ENCODE measurements around the gene GRM4.
"Not testable (repeated sequence)": the region's sequence is repeated elsewhere in the genome, so short reads cannot be mapped to it uniquely, and the experiment has no call there.

The GRM4 gene

GRCh38 chr6:34020278-34020677 is 125.6 kb downstream of the GRM4 start:
- DNase-seq, result no peak

- no peak for DNase-seq
Measured at GRCh38 chr6:34018961-34019606, 126.8 kb downstream of the GRM4 start.

- no peak for DNase-seq
Measured at GRCh38 chr6:34018026-34018425, 127.9 kb downstream of the GRM4 start.

GRCh38 chr6:34017106-34017805 is 128.6 kb downstream of the GRM4 start:
- DNase-seq, result no peak

GRCh38 chr6:34016573-34016972 is 129.3 kb downstream of the GRM4 start:
- not testable (repeated sequence) for DNase-seq

GRCh38 chr6:34015586-34015985 is 130.3 kb downstream of the GRM4 start:
- no peak for DNase-seq

- DNase-seq, result no peak
Measured at GRCh38 chr6:34011264-34011663, 134.6 kb downstream of the GRM4 start.

GRCh38 chr6:34005901-34006531 is 139.9 kb downstream of the GRM4 start:
- no peak for DNase-seq

- DNase-seq, result no peak
Measured at GRCh38 chr6:34004706-34005105, 141.2 kb downstream of the GRM4 start.

GRCh38 chr6:34003962-34004361 is 141.9 kb downstream of the GRM4 start:
- DNase-seq, result no peak

GRCh38 chr6:34001706-34002621 is 143.9 kb downstream of the GRM4 start:
- DNase-seq, result no peak

GRCh38 chr6:34000281-34000680 is 145.6 kb downstream of the GRM4 start:
- no peak for DNase-seq

GRCh38 chr6:33999567-33999966 is 146.3 kb downstream of the GRM4 start:
- no peak for DNase-seq

- DNase-seq, result no peak
Measured at GRCh38 chr6:33998660-33999059, 147.2 kb downstream of the GRM4 start.

- DNase-seq, result no peak
Measured at GRCh38 chr6:33997265-33997664, 148.6 kb downstream of the GRM4 start.

GRCh38 chr6:33996120-33996475 is 149.8 kb downstream of the GRM4 start:
- DNase-seq, result no peak

- DNase-seq, result no peak
Measured at GRCh38 chr6:33995309-33996119, 150.4 kb downstream of the GRM4 start.

GRCh38 chr6:33994472-33995308 is 151.2 kb downstream of the GRM4 start:
- DNase-seq, result no peak

GRCh38 chr6:33993653-33994471 is 152.0 kb downstream of the GRM4 start:
- DNase-seq, result no peak

- DNase-seq, result no peak
Measured at GRCh38 chr6:33993091-33993490, 152.8 kb downstream of the GRM4 start.
